Esophagus muscularis mucosa (tissue), 4 donors: Measurements from ENCODE around the gene OR4F15. TPM values are rescaled to one million over a fixed set of nuclear protein-coding genes. Genes with fewer than 3 reads are reported as not detected.

ENCODE experiments used
- DNase-seq: peaks from one replicate; pipeline ENCODE4 v3.0.0-alpha.2; 2017; ENCODE audit errors: extremely low spot score
- H3K27ac ChIP-seq, 4 donors: fragments of 200-600 bp; sonication (generic); replicated peaks in 1 of 4; 1 replicate in 3 of 4; 2 replicates in 1 of 4; pipeline ENCODE4 v1.5.1; 2016 to 2019; ENCODE audit warnings: mild to moderate bottlenecking in 1 of 4
- H3K27me3 ChIP-seq, 4 donors: fragments of 200-600 bp; sonication (generic); one replicate each; pipeline versions ENCODE4 v1.5.1 to v1.6.0; 2016 to 2019
- H3K36me3 ChIP-seq, 4 donors: fragments of 200-600 bp; sonication (generic); one replicate each; pipeline ENCODE4 v1.5.1; 2016 to 2019
- H3K4me1 ChIP-seq, 4 donors: fragments of 200-600 bp; sonication (generic); one replicate each; pipeline ENCODE4 v1.5.1; 2016 to 2019
- H3K4me3 ChIP-seq, 4 donors: fragments of 200-600 bp; sonication (generic); 1 replicate in 2 of 4; 2 replicates in 2 of 4; pipeline ENCODE4 v1.5.1; 2016 to 2019; ENCODE audit warnings: mild to moderate bottlenecking in 4 of 4, moderate library complexity in 1 of 4
- H3K9me3 ChIP-seq, 4 donors: fragments of 200-600 bp; sonication (generic); 1 replicate in 3 of 4; 2 replicates in 1 of 4; pipeline ENCODE4 v1.5.1; 2016 to 2019
- CTCF ChIP-seq, 3 experiments: fragments of 200-600 bp in 2 of 3; fragments of 450-650 bp in 1 of 3; sonication (generic) in 2 of 3; IDR thresholded peaks; one replicate each; pipeline ENCODE4 v1.5.1; 2017 to 2019; ENCODE audit warnings: antibody characterized with exemption in 3 of 3, mild to moderate bottlenecking in 2 of 3, moderate library complexity in 1 of 3
- EP300 ChIP-seq: sonication (generic); formaldehyde crosslinking; IDR thresholded peaks from one replicate; pipeline ENCODE4 v1.6.1; 2017; ENCODE audit warnings: antibody characterized with exemption
- POLR2A ChIP-seq: fragments of 450-650 bp; IDR thresholded peaks from one replicate; pipeline ENCODE4 v1.6.1; 2017; ENCODE audit warnings: antibody characterized with exemption, moderate library complexity, mild to moderate bottlenecking, low read depth
- POLR2AphosphoS5 ChIP-seq, 2 donors: sonication (generic); formaldehyde crosslinking; IDR thresholded peaks; one replicate each; pipeline ENCODE4 v1.6.1; 2017; ENCODE audit warnings: antibody characterized with exemption in 2 of 2
- WGBS: methylation state at CpG from one replicate; pipeline ENCODE4 v1.1.5; 2018; 5-methylcytosine and 5-hydroxymethylcytosine counted together
- intact Hi-C: fragments of 100-400 bp; cut with DNase I; formaldehyde crosslinking; loops from one replicate; pipeline ENCODE4 v1.15.1; 2023
- total RNA-seq, 4 donors: library from RNA; depleted of rRNA; stranded (reverse); fragments of >200 nt; gene quantifications; one replicate each; pipeline versions ENCODE4 v1.1.0 to v1.2.1, GENCODE V29; 2016

The OR4F15 gene
- total RNA-seq, 4 donors from 2014 or later, result not detected

DNA sequence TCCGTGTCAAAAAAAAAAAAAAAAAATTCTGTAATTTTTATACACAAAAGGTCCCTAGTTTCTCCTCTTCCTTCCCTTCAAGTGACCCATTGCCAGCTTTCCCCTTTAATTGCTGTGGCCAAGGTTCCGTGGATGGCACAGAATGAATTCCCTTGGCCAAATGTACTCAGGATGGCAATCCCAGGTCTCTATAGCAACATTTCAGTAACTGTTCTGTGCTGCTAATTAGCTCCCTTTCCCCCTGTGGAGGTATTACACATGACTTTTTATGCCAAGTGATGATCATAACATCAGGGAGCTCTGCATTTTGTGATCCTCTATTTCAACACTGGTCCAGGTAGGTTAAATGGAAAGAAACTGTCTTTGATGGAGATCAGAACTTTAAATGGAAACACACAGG lies 8.8 kb upstream of the OR4F15 start, which contains the start of gene OR4F6:
Gene OR4F6 (plus strand): TSS at position 301 of the 400 bp plus-strand sequence. CDS start 2,211 bp downstream, outside the sequence.
- Histone ChIP-seq H3K9me3 (no peaks in the 10 kb centered on the region), H3K4me3 (no peak within 1 kb of the TSS), H3K4me1 (peaks cover 0 to 4% (median 0%) of the 10 kb centered on the region in 4 donors), H3K36me3 (no peaks in the 10 kb centered on the region), H3K27me3 (no peaks in the 10 kb centered on the region), H3K27ac (no peak within 1 kb of the TSS)
- intact Hi-C loops, result no loop called here
- TF ChIP-seq POLR2A (no peak), POLR2AphosphoS5 (IDR thresholded peaks at IDR 0.05) (no peak), CTCF (IDR thresholded peaks at IDR 0.05) (no peak), EP300 (no peak)
- no peak for DNase-seq
- 75% methylated on average over 2 of the region's 2 CpGs for WGBS

GRCh38 chr15:101803676-101804075 lies 8.3 kb upstream of the OR4F15 start:
- Histone ChIP-seq H3K4me3 (no peak overlapping the region), H3K4me1 (peaks cover 0 to 7% (median 0%) of the 10 kb centered on the region in 4 donors), H3K9me3 (no peaks in the 10 kb centered on the region), H3K27me3 (no peaks in the 10 kb centered on the region), H3K36me3 (no peaks in the 10 kb centered on the region), H3K27ac (no peak overlapping the region)
- no peak for DNase-seq
- WGBS, result 69% methylated on average over 5 of the region's 5 CpGs
- intact Hi-C loops, result no loop called here
- TF ChIP-seq POLR2AphosphoS5 (IDR thresholded peaks at IDR 0.05) (peak in 1 of 2 donors; percentile 17), POLR2A (no peak)

GRCh38 chr15:101804375-101804774 lies 7.6 kb upstream of the OR4F15 start:
- H3K4me1 ChIP-seq, result peaks cover 0 to 7% (median 0%) of the 10 kb centered on the region in 4 donors
- intact Hi-C loops, result no loop called here
- no peaks in the 10 kb centered on the region for H3K36me3 ChIP-seq
- no peaks in the 10 kb centered on the region for H3K27me3 ChIP-seq
- no peak for DNase-seq
- TF ChIP-seq CTCF (IDR thresholded peaks at IDR 0.05), result no peak
- TF ChIP-seq POLR2AphosphoS5 (IDR thresholded peaks at IDR 0.05), result no peak
- no peak for TF ChIP-seq EP300
- TF ChIP-seq POLR2A, result no peak
- H3K4me3 ChIP-seq, result no peak overlapping the region
- H3K27ac ChIP-seq, result no peak overlapping the region
- no peaks in the 10 kb centered on the region for H3K9me3 ChIP-seq

DNA sequence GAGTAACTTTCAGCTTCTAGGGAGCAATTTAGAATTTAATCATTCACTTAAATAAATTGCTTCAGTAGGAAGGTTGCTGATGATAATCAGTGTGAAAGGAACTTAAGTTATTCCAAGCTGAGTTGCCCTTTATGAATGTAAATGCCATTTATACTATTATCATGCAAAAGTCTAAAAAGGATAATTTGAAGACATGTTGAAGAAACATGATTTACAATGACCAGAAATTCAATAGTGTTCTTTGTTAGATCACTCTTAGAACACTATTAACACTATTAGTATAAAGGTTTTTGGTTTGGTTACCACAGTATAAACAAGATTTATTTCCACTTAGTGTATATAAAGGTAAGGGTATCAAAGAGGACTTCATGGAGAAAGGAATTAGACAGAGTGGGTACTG lies 7.1 kb upstream of the OR4F15 start:
- TF ChIP-seq CTCF (IDR thresholded peaks at IDR 0.05), result no peak
- TF ChIP-seq POLR2AphosphoS5 (IDR thresholded peaks at IDR 0.05), result no peak
- no peak for TF ChIP-seq EP300
- no peak for TF ChIP-seq POLR2A
- H3K36me3 ChIP-seq, result no peaks in the 10 kb centered on the region
- intact Hi-C loops, result no loop called here
- DNase-seq, result no peak
- H3K9me3 ChIP-seq, result no peaks in the 10 kb centered on the region
- no peaks in the 10 kb centered on the region for H3K27me3 ChIP-seq
- H3K4me3 ChIP-seq, result no peak overlapping the region
- peaks cover 0 to 7% (median 0%) of the 10 kb centered on the region in 4 donors for H3K4me1 ChIP-seq
- no peak overlapping the region for H3K27ac ChIP-seq

- TF ChIP-seq POLR2A (no peak), CTCF (IDR thresholded peaks at IDR 0.05) (no peak), EP300 (no peak), POLR2AphosphoS5 (IDR thresholded peaks at IDR 0.05) (no peak)
- no peak overlapping the region for H3K27ac ChIP-seq
- 66% methylated on average over 6 of the region's 6 CpGs for WGBS
- no peaks in the 10 kb centered on the region for H3K36me3 ChIP-seq
- intact Hi-C loops, result no loop called here
- H3K9me3 ChIP-seq, result no peaks in the 10 kb centered on the region
- no peaks in the 10 kb centered on the region for H3K27me3 ChIP-seq
- H3K4me1 ChIP-seq, result peaks cover 0 to 7% (median 0%) of the 10 kb centered on the region in 4 donors
- no peak overlapping the region for H3K4me3 ChIP-seq
- DNase-seq, result no peak
These were observed 6.2 kb upstream of the OR4F15 start for GRCh38 chr15:101805605-101806345.
